OCI-LY7 (cell line): Measurements from ENCODE around the gene GULP1. TPM values are rescaled to one million over a fixed set of nuclear protein-coding genes. Genes with fewer than 3 reads are reported as not detected.

ENCODE experiments used
- BruUV-seq: library from RNA; stranded (reverse); fragments of 400-500 nt; replicated peaks from 2 replicates; lab custom pipeline; 2021; lab: Mats Ljungman, UMichigan
- CTCF ChIA-PET: fragments of 300-600 bp; sonication (Branson Sonifier 250); formaldehyde crosslinking; loops from one replicate; lab custom pipeline; 2022; ENCODE audit warnings: antibody characterized with exemption; ENCODE audit not compliant: unreplicated experiment; lab: Charles Lee
- POLR2A ChIA-PET: fragments of 300-600 bp; sonication (Branson Sonifier 250); formaldehyde crosslinking; loops from one replicate; lab custom pipeline; 2022; ENCODE audit warnings: antibody characterized with exemption; lab: Charles Lee
- DNase-seq: peaks from one replicate; pipeline ENCODE4 v3.0.0-alpha.2; 2015; ENCODE audit warnings: low spot score
- H2AFZ ChIP-seq: fragments of 200-600 bp; sonication (generic), shearing (Covaris generic); 2 replicates; pipeline ENCODE4 v1.6.1; 2014; ENCODE audit warnings: mild to moderate bottlenecking, antibody characterized with exemption, low read length, moderate library complexity
- H3K27ac ChIP-seq: fragments of 200-600 bp; sonication (generic); 2 replicates; pipeline ENCODE4 v1.5.1; 2014; ENCODE audit warnings: mixed run types, low read depth, mild to moderate bottlenecking, moderate library complexity, low read length, inconsistent platforms; ENCODE audit not compliant: poor library complexity, severe bottlenecking
- H3K36me3 ChIP-seq: fragments of 200-600 bp; sonication (generic); 2 replicates; pipeline ENCODE4 v1.6.1; 2014; ENCODE audit warnings: mild to moderate bottlenecking, antibody characterized with exemption, low read length, moderate library complexity, mixed read lengths; ENCODE audit not compliant: insufficient read depth
- H3K4me1 ChIP-seq: fragments of 200-600 bp; sonication (generic); 2 replicates; pipeline ENCODE4 v1.5.1; 2014; ENCODE audit warnings: mild to moderate bottlenecking, low read length; ENCODE audit not compliant: insufficient read depth, poor library complexity, severe bottlenecking
- H3K4me2 ChIP-seq: fragments of 200-600 bp; sonication (generic); 2 replicates; pipeline ENCODE4 v1.6.1; 2014; ENCODE audit warnings: mild to moderate bottlenecking, low read length
- H3K4me3 ChIP-seq: fragments of 200-600 bp; sonication (generic); 2 replicates; pipeline ENCODE4 v1.5.1; 2014; ENCODE audit warnings: mild to moderate bottlenecking, low read depth, low read length; ENCODE audit not compliant: poor library complexity, severe bottlenecking
- H3K79me2 ChIP-seq: fragments of 200-600 bp; sonication (generic); 2 replicates; pipeline ENCODE4 v1.6.1; 2016; ENCODE audit warnings: low read depth, mild to moderate bottlenecking, low read length, moderate library complexity, mixed read lengths; ENCODE audit not compliant: insufficient read depth
- H3K9me2 ChIP-seq: fragments of 200-600 bp; sonication (generic); 2 replicates; pipeline ENCODE4 v1.6.1; 2016; ENCODE audit warnings: mild to moderate bottlenecking, low read length, mixed read lengths; ENCODE audit not compliant: insufficient read depth
- H3K9me3 ChIP-seq: fragments of 200-600 bp; sonication (generic); 2 replicates; pipeline ENCODE4 v1.6.1; 2014; ENCODE audit warnings: mild to moderate bottlenecking, mixed run types, low read length, mixed read lengths
- H4K20me1 ChIP-seq: fragments of 200-600 bp; sonication (generic); 2 replicates; pipeline ENCODE4 v1.6.1; 2014; ENCODE audit warnings: mild to moderate bottlenecking, antibody characterized with exemption, low read length, moderate library complexity, mixed read lengths; ENCODE audit not compliant: insufficient read depth
- EZH2phosphoT487 ChIP-seq: fragments of 200-600 bp; sonication (generic); IDR thresholded peaks from 2 replicates; pipeline ENCODE4 v1.6.1; 2018; ENCODE audit warnings: low read depth, borderline replicate concordance, mild to moderate bottlenecking, mixed run types, antibody characterized with exemption, low read length, moderate library complexity, mixed read lengths
- intact Hi-C: fragments of 100-400 bp; cut with micrococcal nuclease; formaldehyde crosslinking; loops from one replicate; pipeline ENCODE4 v1.10.0; 2022; ENCODE audit not compliant: unreplicated experiment
- total RNA-seq, 2 experiments: library from RNA; depleted of rRNA in 1 of 2; stranded (reverse); fragments of >200 nt in 1 of 2; shearing (Covaris generic) in 1 of 2; gene quantifications; 2 replicates each; pipeline ENCODE4 v1.2.3, GENCODE V29; 2014 to 2022
- TF ChIP-seq, protein P1 (sequence below): fragments of 200-600 bp; sonication (generic); conservative IDR thresholded peaks from 2 replicates; pipeline ENCODE4 v1.5.1; 2014; ENCODE audit warnings: mild to moderate bottlenecking, antibody characterized with exemption, low read length, moderate library complexity, mixed read lengths

Gene GULP1
- total RNA-seq, 2 experiments from 2014 or later: not detected

DNA sequence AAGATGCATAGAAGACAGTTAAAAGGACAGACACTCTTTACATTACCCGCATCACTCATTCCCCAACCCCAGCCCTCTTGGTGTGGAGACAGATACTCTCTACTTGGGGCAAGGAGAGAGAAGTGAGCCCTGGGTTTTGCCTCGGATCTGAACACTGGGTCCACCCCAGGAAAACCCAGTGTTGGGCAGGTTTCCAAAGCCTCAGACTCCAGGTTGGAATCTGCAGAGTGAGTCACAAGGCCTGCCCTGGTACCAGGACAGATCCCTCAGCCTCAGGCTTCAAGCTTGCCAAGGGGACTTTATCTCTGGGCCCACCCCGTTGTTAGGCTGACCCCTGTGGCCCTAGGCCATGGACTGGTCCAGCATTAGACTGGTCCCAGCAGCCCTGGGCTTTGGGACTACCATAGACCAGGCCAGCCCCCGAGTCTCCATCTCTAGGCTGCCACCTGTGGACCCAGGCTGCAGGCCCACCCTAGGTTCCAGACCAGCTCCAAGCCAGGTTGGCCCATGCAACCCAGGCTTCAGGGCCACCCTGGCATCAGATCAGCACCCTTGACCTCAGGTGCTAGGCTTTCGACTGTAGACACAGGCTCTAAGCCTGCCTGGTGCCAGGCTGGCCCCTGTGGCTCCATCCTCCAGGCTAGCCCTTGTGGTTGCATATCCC, 112.8 kb downstream of the GULP1 start:
- intact Hi-C loops: no loop called here
- no peak for DNase-seq
- no peaks in the 10 kb centered on the region for H3K79me2 ChIP-seq
- ChIA-PET CTCF (no interaction called here), POLR2A (no interaction called here)
- no peaks in the 10 kb centered on the region for H3K36me3 ChIP-seq
- H4K20me1 ChIP-seq: no peaks in the 10 kb centered on the region
- no peak overlapping the region for H3K27ac ChIP-seq
- TF ChIP-seq, protein P1, sequence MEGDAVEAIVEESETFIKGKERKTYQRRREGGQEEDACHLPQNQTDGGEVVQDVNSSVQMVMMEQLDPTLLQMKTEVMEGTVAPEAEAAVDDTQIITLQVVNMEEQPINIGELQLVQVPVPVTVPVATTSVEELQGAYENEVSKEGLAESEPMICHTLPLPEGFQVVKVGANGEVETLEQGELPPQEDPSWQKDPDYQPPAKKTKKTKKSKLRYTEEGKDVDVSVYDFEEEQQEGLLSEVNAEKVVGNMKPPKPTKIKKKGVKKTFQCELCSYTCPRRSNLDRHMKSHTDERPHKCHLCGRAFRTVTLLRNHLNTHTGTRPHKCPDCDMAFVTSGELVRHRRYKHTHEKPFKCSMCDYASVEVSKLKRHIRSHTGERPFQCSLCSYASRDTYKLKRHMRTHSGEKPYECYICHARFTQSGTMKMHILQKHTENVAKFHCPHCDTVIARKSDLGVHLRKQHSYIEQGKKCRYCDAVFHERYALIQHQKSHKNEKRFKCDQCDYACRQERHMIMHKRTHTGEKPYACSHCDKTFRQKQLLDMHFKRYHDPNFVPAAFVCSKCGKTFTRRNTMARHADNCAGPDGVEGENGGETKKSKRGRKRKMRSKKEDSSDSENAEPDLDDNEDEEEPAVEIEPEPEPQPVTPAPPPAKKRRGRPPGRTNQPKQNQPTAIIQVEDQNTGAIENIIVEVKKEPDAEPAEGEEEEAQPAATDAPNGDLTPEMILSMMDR: no peak
- no peak for TF ChIP-seq EZH2phosphoT487
- no TSS peak for BruUV-seq
- H3K4me2 ChIP-seq: no peak overlapping the region
- no peaks in the 10 kb centered on the region for H3K9me2 ChIP-seq
- H3K9me3 ChIP-seq: 0 out of 2 replicates have a peak, but pooled peaks cover 3% of the 10 kb centered on the region
- no peak overlapping the region for H3K4me3 ChIP-seq
- no peak overlapping the region for H2AFZ ChIP-seq
- no peaks in the 10 kb centered on the region for H3K4me1 ChIP-seq

DNA sequence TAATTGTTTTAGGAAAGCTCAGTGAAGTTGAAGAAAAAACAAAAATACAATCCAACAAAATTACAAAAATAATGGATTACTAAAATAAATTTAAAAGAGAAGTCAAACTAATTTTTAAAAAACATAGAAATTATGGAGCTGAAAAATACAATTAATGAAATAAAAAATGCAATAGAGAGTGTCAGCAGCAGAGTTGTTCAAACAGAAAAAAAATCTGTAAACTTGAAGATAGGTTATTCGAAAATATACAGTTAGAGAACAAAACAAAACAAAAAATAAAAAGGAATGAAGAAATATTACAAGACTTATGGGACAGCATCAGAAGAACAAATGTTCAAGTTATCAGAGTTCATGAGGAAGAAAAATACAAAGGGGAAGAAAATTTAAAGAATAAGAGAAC, 114.7 kb downstream of the GULP1 start:
- H3K36me3 ChIP-seq: no peaks in the 10 kb centered on the region
- DNase-seq: no peak
- no peaks in the 10 kb centered on the region for H3K4me1 ChIP-seq
- CTCF ChIA-PET: no interaction called here
- no peak overlapping the region for H3K4me3 ChIP-seq
- H3K79me2 ChIP-seq: no peaks in the 10 kb centered on the region
- no TSS peak for BruUV-seq
- H3K9me3 ChIP-seq: 0 out of 2 replicates have a peak, but pooled peaks cover 3% of the 10 kb centered on the region
- intact Hi-C loops: no loop called here
- H3K9me2 ChIP-seq: no peaks in the 10 kb centered on the region
- no peak overlapping the region for H3K4me2 ChIP-seq
- no peak overlapping the region for H2AFZ ChIP-seq
- POLR2A ChIA-PET: no interaction called here
- no peak for TF ChIP-seq EZH2phosphoT487
- TF ChIP-seq, protein P1: no peak
- H4K20me1 ChIP-seq: no peaks in the 10 kb centered on the region
- H3K27ac ChIP-seq: no peak overlapping the region

DNA sequence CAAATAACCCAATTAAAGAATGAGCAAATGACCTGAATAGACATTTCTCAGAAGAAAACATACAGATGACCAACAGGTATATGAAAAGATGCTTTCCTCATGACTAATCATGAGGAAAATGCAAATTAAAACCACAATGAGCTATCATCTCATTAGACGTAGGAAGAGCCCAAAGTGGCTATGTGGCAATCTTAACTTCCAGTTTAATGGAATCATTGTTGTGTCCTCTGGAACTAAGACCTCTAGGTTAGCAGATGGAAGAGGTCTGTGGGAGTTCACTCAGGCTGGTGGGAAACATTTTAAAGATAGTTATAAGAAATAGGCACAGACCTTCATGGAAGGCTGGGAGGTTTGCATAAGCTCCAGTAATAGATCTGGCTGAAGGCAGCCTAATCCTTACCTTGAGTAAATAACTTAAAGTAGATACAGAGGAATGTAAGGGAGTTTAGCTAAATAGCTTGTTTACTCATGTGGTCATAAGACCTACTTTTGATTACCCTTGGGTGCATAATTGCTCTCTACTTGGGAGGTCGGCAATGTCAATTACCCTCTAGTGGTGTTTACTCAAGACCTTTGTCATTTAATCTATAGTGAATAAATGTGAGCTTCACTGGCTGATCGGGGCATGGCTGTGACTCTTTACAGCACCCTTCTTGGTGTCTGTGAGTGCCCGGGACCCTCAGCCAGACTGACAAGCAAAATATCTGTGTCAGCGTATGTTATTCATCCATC, 119.0 kb downstream of the GULP1 start:
- H3K4me1 ChIP-seq: no peaks in the 10 kb centered on the region
- POLR2A ChIA-PET: no interaction called here
- 0 out of 2 replicates have a peak, but pooled peaks cover 3% of the 10 kb centered on the region for H3K9me3 ChIP-seq
- no peaks in the 10 kb centered on the region for H3K36me3 ChIP-seq
- intact Hi-C loops: no loop called here
- H4K20me1 ChIP-seq: no peaks in the 10 kb centered on the region
- no peaks in the 10 kb centered on the region for H3K9me2 ChIP-seq
- H3K27ac ChIP-seq: no peak overlapping the region
- no peaks in the 10 kb centered on the region for H3K79me2 ChIP-seq
- no TSS peak for BruUV-seq
- TF ChIP-seq EZH2phosphoT487: no peak
- TF ChIP-seq, protein P1: no peak
- H3K4me3 ChIP-seq: no peak overlapping the region
- CTCF ChIA-PET: no interaction called here
- H3K4me2 ChIP-seq: no peak overlapping the region
- DNase-seq: no peak
- no peak overlapping the region for H2AFZ ChIP-seq
